ENCODE results near the gene KCNH4.

GRCh38 chr17:42227849-42228700 lies 47.1 kb upstream of the KCNH4 start:
- no peak for TF ChIP-seq CTCF (IDR thresholded peaks at IDR 0.05; ENCODE audit: poor library complexity)
- no peak for TF ChIP-seq EZH2 (IDR thresholded peaks at IDR 0.05; ENCODE audit: borderline replicate concordance)
- TF ChIP-seq EZH2phosphoT487 (IDR thresholded peaks at IDR 0.05; ENCODE audit: low read depth, severe bottlenecking, unreplicated experiment) = no peak
